ENCODE results near the gene TRAPPC2L. TPM values are rescaled to one million over a fixed set of nuclear protein-coding genes. Genes with fewer than 3 reads are reported as not detected.

Gene TRAPPC2L
- total and polyA plus RNA-seq, 2 donors, result 49.1 to 54.1 TPM

- Histone ChIP-seq H3K36me3 (ENCODE audit: control insufficient read depth in 2 of 2, insufficient read depth in 2 of 2, low read length in 1 of 2) (peaks cover 34 to 39% of the 10 kb centered on the region in 2 donors), H3K4me1 (ENCODE audit: control insufficient read depth in 2 of 2, insufficient read depth in 2 of 2, low read length in 2 of 2) (peaks cover 9 to 12% of the 10 kb centered on the region in 2 donors), H3K27me3 (ENCODE audit: control insufficient read depth in 2 of 2, insufficient read depth in 1 of 2, low read length in 1 of 2) (no peaks in the 10 kb centered on the region), H3K4me3 (ENCODE audit: low read length in 2 of 2) (no peak overlapping the region), H3K9me3 (ENCODE audit: control insufficient read depth in 2 of 2, insufficient read depth in 1 of 2, low read length in 1 of 2) (no peaks in the 10 kb centered on the region), H3K27ac (ENCODE audit: low read depth in 1 of 2, low read length in 1 of 2) (no peak overlapping the region)
- no peak for DNase-seq (ENCODE audit: low read depth in 6 of 9, low spot score in 9 of 9)
- 97% methylated on average over 19 of the region's 19 CpGs for WGBS
Observed at GRCh38 chr16:88861359-88861758, 4.4 kb downstream of the TRAPPC2L start.

GRCh38 chr16:88862968-88863367 is 6.0 kb downstream of the TRAPPC2L start:
- Histone ChIP-seq H3K9me3 (ENCODE audit: control insufficient read depth in 2 of 2, insufficient read depth in 1 of 2, low read length in 1 of 2) (no peaks in the 10 kb centered on the region), H3K27me3 (ENCODE audit: control insufficient read depth in 2 of 2, insufficient read depth in 1 of 2, low read length in 1 of 2) (peaks cover 0 to 4% of the 10 kb centered on the region in 2 donors), H3K4me3 (ENCODE audit: low read length in 2 of 2) (no peak overlapping the region), H3K4me1 (ENCODE audit: control insufficient read depth in 2 of 2, insufficient read depth in 2 of 2, low read length in 2 of 2) (peaks cover 5 to 6% of the 10 kb centered on the region in 2 donors), H3K27ac (ENCODE audit: low read depth in 1 of 2, low read length in 1 of 2) (no peak overlapping the region), H3K36me3 (ENCODE audit: control insufficient read depth in 2 of 2, insufficient read depth in 2 of 2, low read length in 1 of 2) (peaks cover 34 to 39% of the 10 kb centered on the region in 2 donors)
- 94% methylated on average over 25 of the region's 25 CpGs for WGBS
- no peak for DNase-seq (ENCODE audit: low read depth in 6 of 9, low spot score in 9 of 9)

GRCh38 chr16:88863426-88863825 is 6.5 kb downstream of the TRAPPC2L start:
- Histone ChIP-seq H3K9me3 (ENCODE audit: control insufficient read depth in 2 of 2, insufficient read depth in 1 of 2, low read length in 1 of 2) (no peaks in the 10 kb centered on the region), H3K27ac (ENCODE audit: low read depth in 1 of 2, low read length in 1 of 2) (no peak overlapping the region), H3K27me3 (ENCODE audit: control insufficient read depth in 2 of 2, insufficient read depth in 1 of 2, low read length in 1 of 2) (peaks cover 0 to 4% of the 10 kb centered on the region in 2 donors), H3K4me3 (ENCODE audit: low read length in 2 of 2) (no peak overlapping the region), H3K4me1 (ENCODE audit: control insufficient read depth in 2 of 2, insufficient read depth in 2 of 2, low read length in 2 of 2) (peaks cover 1 to 2% of the 10 kb centered on the region in 2 donors), H3K36me3 (ENCODE audit: control insufficient read depth in 2 of 2, insufficient read depth in 2 of 2, low read length in 1 of 2) (peaks cover 34 to 39% of the 10 kb centered on the region in 2 donors)
- 95% methylated on average over 13 of the region's 13 CpGs for WGBS
- DNase-seq (ENCODE audit: low read depth in 6 of 9, low spot score in 9 of 9), result no peak

- 95% methylated on average over 15 of the region's 15 CpGs for WGBS
- no peaks in the 10 kb centered on the region for H3K4me1 ChIP-seq (ENCODE audit: control insufficient read depth in 2 of 2, insufficient read depth in 2 of 2, low read length in 2 of 2)
- H3K4me3 ChIP-seq (ENCODE audit: low read length in 2 of 2), result no peak overlapping the region
- H3K9me3 ChIP-seq (ENCODE audit: control insufficient read depth in 2 of 2, insufficient read depth in 1 of 2, low read length in 1 of 2), result peaks cover 0 to 1% of the 10 kb centered on the region in 2 donors
- no peak for DNase-seq (ENCODE audit: low read depth in 6 of 9, low spot score in 9 of 9)
- H3K27me3 ChIP-seq (ENCODE audit: control insufficient read depth in 2 of 2, insufficient read depth in 1 of 2, low read length in 1 of 2), result peaks cover 0 to 9% of the 10 kb centered on the region in 2 donors
- H3K27ac ChIP-seq (ENCODE audit: low read depth in 1 of 2, low read length in 1 of 2), result no peak overlapping the region
- H3K36me3 ChIP-seq (ENCODE audit: control insufficient read depth in 2 of 2, insufficient read depth in 2 of 2, low read length in 1 of 2), result peaks cover 28 to 39% of the 10 kb centered on the region in 2 donors
Observed at GRCh38 chr16:88864099-88864498, 7.2 kb downstream of the TRAPPC2L start.

GRCh38 chr16:88864521-88864920 is 7.6 kb downstream of the TRAPPC2L start:
- WGBS, result 97% methylated on average over 18 of the region's 18 CpGs
- Histone ChIP-seq H3K9me3 (ENCODE audit: control insufficient read depth in 2 of 2, insufficient read depth in 1 of 2, low read length in 1 of 2) (peaks cover 0 to 1% of the 10 kb centered on the region in 2 donors), H3K27ac (ENCODE audit: low read depth in 1 of 2, low read length in 1 of 2) (no peak overlapping the region), H3K27me3 (ENCODE audit: control insufficient read depth in 2 of 2, insufficient read depth in 1 of 2, low read length in 1 of 2) (peaks cover 2 to 14% of the 10 kb centered on the region in 2 donors), H3K4me1 (ENCODE audit: control insufficient read depth in 2 of 2, insufficient read depth in 2 of 2, low read length in 2 of 2) (no peaks in the 10 kb centered on the region), H3K4me3 (ENCODE audit: low read length in 2 of 2) (no peak overlapping the region), H3K36me3 (ENCODE audit: control insufficient read depth in 2 of 2, insufficient read depth in 2 of 2, low read length in 1 of 2) (peaks cover 24 to 37% of the 10 kb centered on the region in 2 donors)
- DNase-seq (ENCODE audit: low read depth in 6 of 9, low spot score in 9 of 9), result no peak

GRCh38 chr16:88865310-88865709 is 8.4 kb downstream of the TRAPPC2L start:
- no peak overlapping the region for H3K27ac ChIP-seq (ENCODE audit: low read depth in 1 of 2, low read length in 1 of 2)
- H3K9me3 ChIP-seq (ENCODE audit: control insufficient read depth in 2 of 2, insufficient read depth in 1 of 2, low read length in 1 of 2), result peaks cover 0 to 1% of the 10 kb centered on the region in 2 donors
- H3K36me3 ChIP-seq (ENCODE audit: control insufficient read depth in 2 of 2, insufficient read depth in 2 of 2, low read length in 1 of 2), result peaks cover 16 to 29% of the 10 kb centered on the region in 2 donors
- H3K4me1 ChIP-seq (ENCODE audit: control insufficient read depth in 2 of 2, insufficient read depth in 2 of 2, low read length in 2 of 2), result no peaks in the 10 kb centered on the region
- DNase-seq (ENCODE audit: low read depth in 6 of 9, low spot score in 9 of 9), result no peak
- peaks cover 5 to 20% of the 10 kb centered on the region in 2 donors for H3K27me3 ChIP-seq (ENCODE audit: control insufficient read depth in 2 of 2, insufficient read depth in 1 of 2, low read length in 1 of 2)
- H3K4me3 ChIP-seq (ENCODE audit: low read length in 2 of 2), result no peak overlapping the region
- 93% methylated on average over 14 of the region's 14 CpGs for WGBS

- no peak for DNase-seq (ENCODE audit: low read depth in 6 of 9, low spot score in 9 of 9)
- Histone ChIP-seq H3K9me3 (ENCODE audit: control insufficient read depth in 2 of 2, insufficient read depth in 1 of 2, low read length in 1 of 2) (peaks cover 0 to 1% of the 10 kb centered on the region in 2 donors), H3K27ac (ENCODE audit: low read depth in 1 of 2, low read length in 1 of 2) (no peak overlapping the region), H3K27me3 (ENCODE audit: control insufficient read depth in 2 of 2, insufficient read depth in 1 of 2, low read length in 1 of 2) (peaks cover 9 to 25% of the 10 kb centered on the region in 2 donors), H3K4me1 (ENCODE audit: control insufficient read depth in 2 of 2, insufficient read depth in 2 of 2, low read length in 2 of 2) (no peaks in the 10 kb centered on the region), H3K36me3 (ENCODE audit: control insufficient read depth in 2 of 2, insufficient read depth in 2 of 2, low read length in 1 of 2) (peaks cover 12 to 24% of the 10 kb centered on the region in 2 donors), H3K4me3 (ENCODE audit: low read length in 2 of 2) (no peak overlapping the region)
- whole genome bisulfite sequencing, result 97% methylated on average over 15 of the region's 15 CpGs
Observed at GRCh38 chr16:88865742-88866141, 8.8 kb downstream of the TRAPPC2L start.

- no peak for DNase-seq (ENCODE audit: low read depth in 6 of 9, low spot score in 9 of 9)
- Histone ChIP-seq H3K27ac (ENCODE audit: low read depth in 1 of 2, low read length in 1 of 2) (no peak within 1 kb of the TSS), H3K9me3 (ENCODE audit: control insufficient read depth in 2 of 2, insufficient read depth in 1 of 2, low read length in 1 of 2) (peaks cover 0 to 1% of the 10 kb centered on the region in 2 donors), H3K36me3 (ENCODE audit: control insufficient read depth in 2 of 2, insufficient read depth in 2 of 2, low read length in 1 of 2) (peaks cover 6 to 19% of the 10 kb centered on the region in 2 donors), H3K4me3 (ENCODE audit: low read length in 2 of 2) (no peak within 1 kb of the TSS), H3K4me1 (ENCODE audit: control insufficient read depth in 2 of 2, insufficient read depth in 2 of 2, low read length in 2 of 2) (no peaks in the 10 kb centered on the region), H3K27me3 (ENCODE audit: control insufficient read depth in 2 of 2, insufficient read depth in 1 of 2, low read length in 1 of 2) (peaks cover 15 to 31% of the 10 kb centered on the region in 2 donors)
- 88% methylated on average over 20 of the region's 20 CpGs for WGBS
Observed at GRCh38 chr16:88866151-88866920, 9.4 kb downstream of the TRAPPC2L start, which contains the start of gene PABPN1L. PABPN1L (minus strand) TSS chr16:88866660; CDS start chr16:88866606, 54 bp downstream.

- Histone ChIP-seq H3K4me3 (ENCODE audit: low read length in 2 of 2) (no peak overlapping the region), H3K27me3 (ENCODE audit: control insufficient read depth in 2 of 2, insufficient read depth in 1 of 2, low read length in 1 of 2) (peaks cover 16 to 38% of the 10 kb centered on the region in 2 donors), H3K4me1 (ENCODE audit: control insufficient read depth in 2 of 2, insufficient read depth in 2 of 2, low read length in 2 of 2) (no peaks in the 10 kb centered on the region), H3K9me3 (ENCODE audit: control insufficient read depth in 2 of 2, insufficient read depth in 1 of 2, low read length in 1 of 2) (peaks cover 3 to 6% of the 10 kb centered on the region in 2 donors), H3K36me3 (ENCODE audit: control insufficient read depth in 2 of 2, insufficient read depth in 2 of 2, low read length in 1 of 2) (peaks cover under 1 to 7% of the 10 kb centered on the region in 2 donors), H3K27ac (ENCODE audit: low read depth in 1 of 2, low read length in 1 of 2) (no peak overlapping the region)
- DNase-seq (ENCODE audit: low read depth in 6 of 9, low spot score in 9 of 9), result no peak
- 95% methylated on average over 24 of the region's 24 CpGs for WGBS
Observed at GRCh38 chr16:88867581-88868246, 10.8 kb downstream of the TRAPPC2L start.

Measured in thymus (tissue), 11 donors.